ENCODE results near the gene MGST2.

- TF ChIP-seq JUND (IDR thresholded peaks at IDR 0.05) (no peak), TAF1 (conservative IDR thresholded peaks at IDR 0.05) (no peak), CTCF (IDR thresholded peaks at IDR 0.05; ENCODE audit: low read depth, low read length, missing input control) (no peak), EGR1 (IDR thresholded peaks at IDR 0.05; ENCODE audit: low read depth in 2 of 2) (no peak), REST (IDR thresholded peaks at IDR 0.05) (no peak), YY1 (IDR thresholded peaks at IDR 0.05) (no peak), SP1 (IDR thresholded peaks at IDR 0.05) (no peak), GABPA (IDR thresholded peaks at IDR 0.05 in 1 of 2, conservative IDR thresholded peaks at IDR 0.05 in 1 of 2) (no peak), FOXA1 (IDR thresholded peaks at IDR 0.05) (no peak), RAD21 (IDR thresholded peaks at IDR 0.05) (no peak), NR2F2 (IDR thresholded peaks at IDR 0.05) (no peak)
- TF ChIP-seq, protein P1, sequence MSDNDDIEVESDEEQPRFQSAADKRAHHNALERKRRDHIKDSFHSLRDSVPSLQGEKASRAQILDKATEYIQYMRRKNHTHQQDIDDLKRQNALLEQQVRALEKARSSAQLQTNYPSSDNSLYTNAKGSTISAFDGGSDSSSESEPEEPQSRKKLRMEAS (IDR thresholded peaks at IDR 0.05), result no peak
- TF ChIP-seq, protein P2, sequence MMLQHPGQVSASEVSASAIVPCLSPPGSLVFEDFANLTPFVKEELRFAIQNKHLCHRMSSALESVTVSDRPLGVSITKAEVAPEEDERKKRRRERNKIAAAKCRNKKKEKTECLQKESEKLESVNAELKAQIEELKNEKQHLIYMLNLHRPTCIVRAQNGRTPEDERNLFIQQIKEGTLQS (IDR thresholded peaks at IDR 0.05), result no peak
- TF ChIP-seq, protein P3, sequence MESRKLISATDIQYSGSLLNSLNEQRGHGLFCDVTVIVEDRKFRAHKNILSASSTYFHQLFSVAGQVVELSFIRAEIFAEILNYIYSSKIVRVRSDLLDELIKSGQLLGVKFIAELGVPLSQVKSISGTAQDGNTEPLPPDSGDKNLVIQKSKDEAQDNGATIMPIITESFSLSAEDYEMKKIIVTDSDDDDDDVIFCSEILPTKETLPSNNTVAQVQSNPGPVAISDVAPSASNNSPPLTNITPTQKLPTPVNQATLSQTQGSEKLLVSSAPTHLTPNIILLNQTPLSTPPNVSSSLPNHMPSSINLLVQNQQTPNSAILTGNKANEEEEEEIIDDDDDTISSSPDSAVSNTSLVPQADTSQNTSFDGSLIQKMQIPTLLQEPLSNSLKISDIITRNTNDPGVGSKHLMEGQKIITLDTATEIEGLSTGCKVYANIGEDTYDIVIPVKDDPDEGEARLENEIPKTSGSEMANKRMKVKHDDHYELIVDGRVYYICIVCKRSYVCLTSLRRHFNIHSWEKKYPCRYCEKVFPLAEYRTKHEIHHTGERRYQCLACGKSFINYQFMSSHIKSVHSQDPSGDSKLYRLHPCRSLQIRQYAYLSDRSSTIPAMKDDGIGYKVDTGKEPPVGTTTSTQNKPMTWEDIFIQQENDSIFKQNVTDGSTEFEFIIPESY (IDR thresholded peaks at IDR 0.05), result no peak
These were observed 1.2 kb upstream of the MGST2 start for GRCh38 chr4:139664442-139664841.
